OCI-M2 (cell line): ENCODE measurements around the gene RBM41.
"Not testable (repeated sequence)": the region's sequence is repeated elsewhere in the genome, so short reads cannot be mapped to it uniquely, and the experiment has no call there.

Experiments used
- DNase-seq: peaks from one replicate; lab custom pipeline; 2025; ENCODE audit not compliant: unreplicated experiment; lab: John Stamatoyannopoulos, UW

RBM41 gene

DNA sequence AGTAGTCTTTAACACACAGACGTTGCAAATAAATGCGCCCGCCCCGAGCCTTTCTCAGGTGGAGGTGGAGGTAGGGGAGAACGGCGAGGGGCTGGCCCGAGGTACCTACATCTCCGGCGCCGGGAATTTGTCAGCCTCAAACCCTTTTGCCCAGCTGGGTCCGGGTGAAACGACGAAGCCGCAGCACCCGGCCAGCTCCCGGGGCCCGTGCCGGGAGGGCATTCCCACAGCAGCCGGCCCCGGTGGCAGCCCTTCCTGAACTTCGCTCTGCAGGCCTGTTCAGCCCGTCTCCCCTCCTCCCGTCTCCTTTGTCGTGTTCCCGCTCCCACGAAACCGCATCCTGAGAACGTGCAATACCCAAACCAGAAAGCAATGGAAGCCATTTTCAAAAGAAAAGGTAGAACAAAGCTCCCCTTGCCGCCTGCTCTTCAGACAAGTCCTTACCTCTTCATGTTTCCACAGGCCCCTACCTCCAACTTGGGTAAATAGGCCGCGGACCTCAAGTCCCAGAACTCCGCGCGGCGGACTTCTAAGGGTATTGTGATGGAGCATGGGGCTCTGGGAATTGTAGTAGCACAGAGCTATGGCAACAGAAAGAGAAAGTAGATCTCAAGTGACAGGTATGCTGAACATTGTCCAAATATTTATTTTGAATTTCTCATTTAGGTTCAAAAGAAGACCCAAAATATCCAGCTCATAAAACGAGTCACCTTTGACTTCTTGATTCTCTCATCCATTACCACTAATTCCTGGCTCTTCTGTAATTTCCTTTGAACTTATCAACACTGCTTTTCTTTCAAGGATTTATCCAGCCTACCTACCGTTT lies at the start of gene RBM41:
Gene RBM41 (minus strand): TSS at position 501 of the 826 bp plus-strand sequence. CDS start 49 bp downstream, at position 452.
- no peak for DNase-seq

DNA sequence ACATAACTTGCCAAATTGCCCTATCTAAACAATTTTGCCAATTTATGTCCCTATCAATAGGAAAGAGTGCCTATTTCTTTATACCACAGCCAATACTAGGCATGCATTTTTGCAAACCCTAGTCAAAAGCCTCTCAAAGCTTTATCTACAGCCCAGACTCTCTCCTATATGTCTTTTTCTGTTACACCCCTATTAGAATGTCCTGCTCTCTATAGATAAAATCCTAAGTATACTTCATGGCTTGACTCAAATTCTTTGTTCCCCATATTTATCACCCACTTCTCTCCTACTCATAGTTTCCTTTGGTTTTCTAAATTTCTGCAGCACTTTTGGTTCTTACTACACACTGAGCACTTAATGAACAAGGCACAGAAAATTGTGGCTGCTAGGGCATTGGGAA lies 49.6 kb upstream of the RBM41 start:
- no peak for DNase-seq

DNA sequence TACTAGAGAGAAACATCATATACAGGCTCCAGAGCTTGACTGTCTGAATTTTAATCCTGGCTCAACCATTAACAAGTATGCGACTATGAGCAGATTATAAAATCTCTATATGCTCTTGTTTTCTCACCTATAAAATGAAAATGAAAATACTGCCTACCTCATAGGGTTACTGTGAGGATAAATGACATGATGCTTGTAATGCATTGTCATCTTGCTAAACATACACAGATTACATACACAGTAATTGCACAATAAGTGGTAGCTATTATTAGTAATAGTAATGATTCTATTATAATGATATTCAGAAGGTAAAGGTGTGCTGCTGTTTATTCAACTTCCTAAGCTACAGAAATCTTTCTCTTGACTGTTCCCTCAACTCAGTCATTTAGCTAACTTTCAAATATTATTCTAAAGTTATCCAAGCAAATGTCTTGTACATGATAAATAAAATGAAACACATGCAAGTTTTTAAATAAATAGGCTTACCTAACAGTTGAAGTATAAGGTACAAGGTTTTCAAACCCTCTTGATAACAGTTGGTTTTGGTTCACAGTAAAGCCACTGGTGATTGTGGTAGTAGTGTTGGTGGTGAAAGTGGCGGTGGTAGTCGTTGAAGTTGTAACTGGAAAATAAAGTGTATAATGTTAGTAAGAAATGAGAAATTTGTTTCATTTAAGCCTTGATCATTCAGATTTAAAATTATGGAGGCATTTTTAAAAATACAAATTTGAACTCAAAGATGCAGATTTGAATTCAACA lies 48.7 kb upstream of the RBM41 start:
- DNase-seq: no peak

DNA sequence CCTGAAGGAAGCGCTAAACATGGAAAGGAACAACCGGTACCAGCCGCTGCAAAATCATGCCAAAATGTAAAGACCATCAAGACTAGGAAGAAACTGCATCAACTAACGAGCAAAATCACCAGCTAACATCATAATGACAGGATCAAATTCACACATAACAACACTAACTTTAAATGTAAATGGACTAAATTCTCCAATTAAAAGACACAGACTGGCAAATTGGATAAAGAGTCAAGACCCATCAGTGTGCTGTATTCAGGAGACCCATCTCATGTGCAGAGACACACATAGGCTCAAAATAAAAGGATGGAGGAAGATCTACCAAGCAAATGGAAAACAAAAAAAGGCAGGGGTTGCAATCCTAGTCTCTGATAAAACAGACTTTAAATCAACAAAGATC lies 39.0 kb upstream of the RBM41 start:
- DNase-seq: not testable (repeated sequence)

DNA sequence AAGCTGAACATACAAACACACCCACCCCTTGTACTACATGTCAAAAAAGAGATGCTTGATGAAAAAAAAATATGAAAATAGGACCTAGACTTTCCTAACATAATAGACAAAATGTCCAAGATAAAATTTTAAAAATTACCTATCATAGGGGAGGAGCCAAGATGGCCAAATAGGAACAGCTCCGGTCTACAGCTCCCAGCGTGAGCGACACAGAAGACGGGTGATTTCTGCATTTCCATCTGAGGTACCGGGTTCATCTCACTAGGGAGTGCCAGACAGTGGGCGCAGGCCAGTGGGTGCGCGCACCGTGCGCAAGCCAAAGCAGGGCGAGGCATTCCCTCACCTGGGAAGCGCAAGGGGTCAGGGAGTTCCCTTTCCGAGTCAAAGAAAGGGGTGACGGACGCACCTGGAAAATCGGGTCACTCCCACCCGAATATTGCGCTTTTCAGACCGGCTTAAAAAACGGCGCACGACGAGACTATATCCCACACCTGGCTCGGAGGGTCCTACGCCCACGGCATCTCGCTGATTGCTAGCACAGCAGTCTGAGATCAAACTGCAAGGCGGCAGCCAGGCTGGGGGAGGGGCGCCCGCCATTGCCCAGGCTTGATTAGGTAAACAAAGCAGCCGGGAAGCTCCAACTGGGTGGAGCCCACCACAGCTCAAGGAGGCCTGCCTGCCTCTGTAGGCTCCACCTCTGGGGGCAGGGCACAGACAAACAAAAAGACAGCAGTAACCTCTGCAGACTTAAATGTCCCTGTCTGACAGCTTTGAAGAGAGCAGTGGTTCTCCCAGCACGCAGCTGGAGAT lies 37.2 kb upstream of the RBM41 start:
- DNase-seq: not testable (repeated sequence)

DNA sequence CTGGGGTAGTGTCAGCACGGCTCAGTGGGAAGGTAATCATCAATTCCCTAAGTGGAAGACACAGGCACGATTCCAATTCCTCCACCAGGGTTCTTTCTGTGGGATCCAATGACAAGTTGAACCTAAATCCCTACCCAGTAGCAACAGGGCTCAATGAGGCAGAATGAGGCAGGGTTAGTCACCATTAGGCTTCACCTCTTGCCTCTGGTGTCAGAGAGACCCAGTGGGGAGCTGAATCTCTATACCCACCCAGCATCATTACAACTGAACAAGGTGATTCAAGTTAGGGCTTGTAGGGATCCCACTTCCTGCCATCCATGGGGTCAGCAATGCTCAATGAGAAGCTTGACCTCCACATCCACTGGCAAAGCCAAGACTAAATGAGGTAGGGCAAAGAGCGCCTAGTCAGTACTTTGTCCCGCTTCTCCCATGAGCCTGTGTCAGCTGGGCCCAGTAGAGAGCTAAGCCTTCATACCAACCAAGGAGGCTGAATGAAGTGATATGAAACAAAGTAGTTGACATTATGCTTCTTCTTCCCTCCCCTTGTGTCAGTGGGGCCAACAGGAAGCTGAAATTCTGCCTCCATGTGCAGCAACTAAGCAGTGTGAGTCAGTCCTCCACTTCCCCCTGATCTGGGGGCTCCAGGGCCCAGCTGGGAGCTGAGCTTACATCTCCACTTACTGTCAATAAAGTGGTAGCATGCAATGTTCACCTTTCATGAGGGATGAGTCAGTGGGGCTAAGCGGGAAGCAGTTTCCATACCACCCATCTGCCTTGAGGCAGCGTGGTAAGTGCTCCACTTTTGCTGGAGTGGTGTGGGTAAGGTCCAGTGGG lies 36.4 kb upstream of the RBM41 start:
- DNase-seq: no peak

DNA sequence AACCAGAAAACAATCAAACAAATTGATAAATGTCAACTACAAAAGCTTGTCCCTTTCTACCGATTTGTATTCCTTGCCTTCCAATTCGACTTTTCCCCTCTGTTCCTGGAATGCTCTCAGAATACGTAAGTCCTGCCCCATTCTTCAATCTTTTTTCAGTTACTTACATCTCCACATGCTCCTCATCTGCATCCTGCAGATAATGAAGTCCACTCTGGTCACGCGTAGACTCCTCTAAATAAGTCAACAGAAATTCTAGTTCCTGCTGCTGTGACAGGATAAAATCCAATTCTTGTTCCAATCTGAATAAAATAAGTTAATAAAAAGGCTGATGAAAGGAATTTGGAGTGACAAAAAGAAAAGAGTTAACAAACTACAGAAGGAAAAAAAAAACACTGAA lies 34.4 kb upstream of the RBM41 start:
- DNase-seq: no peak

DNA sequence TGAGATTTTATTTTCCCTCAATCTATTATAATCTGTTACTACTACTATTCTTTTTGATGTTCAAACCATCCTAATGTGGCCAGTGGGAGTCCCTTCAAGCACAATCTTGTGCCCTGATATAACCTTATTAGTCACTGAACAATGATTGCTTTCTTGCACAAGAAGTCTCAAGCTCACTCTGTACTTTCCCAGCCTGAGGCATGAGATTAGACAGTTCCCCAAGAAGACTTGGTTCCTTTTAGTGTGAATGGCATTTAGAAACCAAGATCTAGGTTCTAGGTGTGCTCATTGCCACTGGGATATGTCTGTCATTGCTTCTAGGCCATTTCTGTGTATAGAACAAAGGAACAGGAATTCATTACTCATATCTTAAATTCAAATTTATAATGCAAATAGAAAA lies 28.0 kb upstream of the RBM41 start:
- no peak for DNase-seq

DNA sequence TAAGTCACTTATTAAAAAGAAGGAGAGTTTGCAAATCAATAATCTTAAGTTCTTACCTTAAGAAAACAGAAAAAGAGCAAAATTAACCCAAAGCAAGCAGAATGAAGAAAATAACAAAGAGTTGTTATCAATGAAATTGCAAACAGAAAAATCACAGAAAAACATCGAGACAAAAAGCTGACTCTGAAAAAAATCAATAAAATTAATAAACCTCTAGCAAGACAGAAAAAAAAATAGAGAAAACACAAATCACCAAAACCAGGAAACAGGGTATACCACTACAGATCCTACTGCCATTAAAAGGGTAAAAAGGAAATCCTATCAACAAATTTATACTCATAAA lies 17.3 kb upstream of the RBM41 start:
- no peak for DNase-seq

DNA sequence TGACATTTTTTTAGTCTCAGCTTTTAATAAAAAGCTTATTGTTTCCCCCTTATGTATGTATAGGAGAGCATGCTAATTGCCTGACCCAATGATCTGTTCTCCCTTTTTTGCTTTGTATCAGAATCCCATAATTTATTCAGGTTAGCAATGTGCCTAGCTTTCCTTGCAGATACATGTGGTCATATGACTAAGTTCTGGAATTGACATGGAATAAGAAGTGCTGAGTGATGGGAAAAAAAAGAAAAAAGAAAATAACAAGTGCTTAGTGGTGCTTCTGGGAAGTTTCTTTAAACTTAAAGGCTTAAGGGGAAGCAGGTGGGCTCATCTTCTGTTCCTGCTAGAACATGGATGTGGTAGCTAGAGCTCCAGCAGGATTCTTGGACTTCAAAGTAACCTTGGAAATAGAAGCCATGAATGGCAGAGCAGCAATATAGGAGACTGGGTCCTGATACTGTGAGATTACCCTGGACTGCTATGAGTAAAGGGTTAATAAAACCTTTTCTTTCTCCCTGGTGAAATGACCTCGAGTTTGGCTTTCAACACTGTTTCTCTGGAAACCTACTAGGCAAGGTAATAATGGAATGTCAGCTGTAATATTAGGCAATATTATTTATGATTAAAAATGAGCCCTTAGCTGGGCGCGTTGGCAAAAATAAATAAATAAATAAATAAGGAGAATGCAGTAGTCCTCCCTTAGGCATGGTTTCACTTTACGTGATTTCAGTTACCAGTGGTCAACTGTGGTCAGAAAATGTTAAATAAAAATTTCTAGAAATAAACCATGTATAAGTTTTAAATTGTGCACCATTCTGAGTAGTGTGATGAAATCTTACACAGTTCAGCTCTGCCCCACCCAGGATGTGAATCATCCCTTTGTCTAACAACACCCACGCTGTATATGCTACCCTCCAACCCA lies 16.7 kb upstream of the RBM41 start:
- no peak for DNase-seq

DNA sequence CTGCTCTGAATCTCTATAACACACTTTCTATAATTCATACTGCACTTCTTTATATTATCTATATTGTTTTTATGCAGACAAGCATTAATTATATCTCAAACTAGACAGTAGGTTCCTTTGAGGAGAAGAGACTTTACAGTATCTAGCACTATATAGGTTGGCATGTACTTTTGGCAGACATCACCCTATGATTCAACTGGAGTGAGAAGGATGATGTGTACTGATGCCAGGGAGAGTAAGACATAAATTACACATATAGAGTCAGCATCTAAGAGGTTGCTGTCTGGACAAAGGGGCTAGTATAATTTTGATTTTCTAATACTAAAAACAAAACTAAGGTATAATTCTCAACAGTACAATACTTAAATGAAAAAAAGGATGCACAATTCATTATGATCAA lies 5.1 kb upstream of the RBM41 start:
- DNase-seq: no peak

DNA sequence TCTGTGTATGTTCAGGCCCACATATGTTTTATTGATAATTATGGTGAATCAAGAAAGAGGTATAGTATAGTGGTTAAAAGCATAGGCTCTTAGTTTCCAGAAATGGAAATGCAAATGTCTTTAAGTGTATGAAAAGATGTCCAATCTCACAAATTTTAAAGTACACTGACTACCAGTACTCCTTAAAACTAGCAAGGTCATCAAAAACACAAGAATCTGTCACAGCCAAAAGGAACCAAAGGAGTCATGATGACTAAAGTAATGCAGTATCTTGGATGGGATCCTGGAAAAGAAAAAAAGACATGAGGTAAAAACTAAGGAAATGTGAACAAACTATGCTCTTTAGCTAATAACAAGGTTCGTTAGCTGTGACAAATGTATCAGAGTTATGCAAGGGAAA lies 661 bp upstream of the RBM41 start:
- no peak for DNase-seq

DNA sequence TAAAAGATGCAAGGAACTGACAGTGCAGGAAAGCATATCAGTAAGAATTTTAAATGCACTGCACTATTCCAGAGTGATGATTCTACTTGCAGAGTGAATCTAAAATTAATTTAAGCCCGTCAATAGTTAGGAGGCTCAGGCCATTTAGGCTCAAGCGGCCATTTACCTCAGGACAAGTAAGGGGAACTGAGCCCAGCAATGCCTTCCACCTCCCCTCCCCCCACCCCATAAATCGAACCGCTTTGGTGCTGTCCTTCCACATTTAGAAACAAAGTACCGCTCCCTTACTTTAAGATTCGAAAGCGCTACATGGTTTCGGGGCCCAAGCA lies 665 bp downstream of the RBM41 start:
- no peak for DNase-seq

DNA sequence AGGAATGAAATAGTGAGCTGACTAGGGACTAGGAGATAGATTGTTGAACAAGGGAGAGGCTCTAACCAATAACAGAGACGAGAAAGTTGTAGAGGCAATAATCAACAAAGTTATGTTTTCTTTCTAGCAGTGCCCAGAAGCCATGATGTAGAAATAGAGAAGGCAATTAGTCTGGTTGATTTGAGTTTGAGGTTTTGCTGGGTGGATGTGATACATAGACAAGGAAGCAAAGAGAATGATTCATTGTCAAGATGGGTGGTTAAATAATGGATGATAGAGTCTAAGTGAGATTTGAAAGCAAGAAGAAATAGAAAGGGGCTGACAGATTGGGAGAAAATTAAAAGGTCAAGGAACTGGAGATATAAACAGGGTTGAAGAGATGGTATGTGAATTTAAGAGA lies 11.2 kb downstream of the RBM41 start:
- DNase-seq: no peak

DNA sequence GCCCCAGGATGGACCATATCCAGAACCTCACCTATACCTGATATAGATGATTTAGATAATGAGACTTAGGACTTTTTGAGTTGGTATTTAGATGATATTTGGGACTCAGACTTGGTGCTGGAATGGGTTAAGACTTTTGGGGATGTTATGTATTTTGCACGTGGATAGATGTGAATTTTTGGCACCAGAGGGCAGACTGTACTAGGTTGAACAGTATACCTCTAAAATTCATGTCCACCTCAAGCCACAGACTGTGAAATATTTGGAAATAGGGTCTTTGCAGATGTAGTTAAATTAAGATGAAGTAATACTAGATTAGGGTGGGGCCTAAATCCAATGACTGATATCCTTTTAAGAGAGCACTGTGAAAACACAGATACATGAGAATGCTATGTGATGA lies 15.6 kb downstream of the RBM41 start:
- no peak for DNase-seq

DNA sequence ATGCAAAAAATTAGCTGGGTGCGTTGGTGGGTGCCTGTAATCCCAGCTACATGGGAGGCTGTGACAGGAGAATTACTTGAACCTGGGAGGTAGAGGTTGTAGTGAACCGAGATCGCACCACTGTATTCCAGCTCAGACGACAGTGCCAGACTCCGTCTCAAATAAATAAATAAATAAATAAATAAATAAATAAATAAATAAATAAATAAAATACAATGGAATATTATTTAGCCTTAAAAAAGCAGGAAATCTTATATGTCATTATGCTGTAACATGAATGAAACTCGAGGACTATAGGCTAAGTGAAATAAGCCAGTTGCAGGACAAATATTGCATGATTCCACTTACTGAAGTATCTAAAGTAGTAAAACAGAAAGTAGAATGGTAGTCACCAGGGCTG lies 42.5 kb downstream of the RBM41 start:
- no peak for DNase-seq

DNA sequence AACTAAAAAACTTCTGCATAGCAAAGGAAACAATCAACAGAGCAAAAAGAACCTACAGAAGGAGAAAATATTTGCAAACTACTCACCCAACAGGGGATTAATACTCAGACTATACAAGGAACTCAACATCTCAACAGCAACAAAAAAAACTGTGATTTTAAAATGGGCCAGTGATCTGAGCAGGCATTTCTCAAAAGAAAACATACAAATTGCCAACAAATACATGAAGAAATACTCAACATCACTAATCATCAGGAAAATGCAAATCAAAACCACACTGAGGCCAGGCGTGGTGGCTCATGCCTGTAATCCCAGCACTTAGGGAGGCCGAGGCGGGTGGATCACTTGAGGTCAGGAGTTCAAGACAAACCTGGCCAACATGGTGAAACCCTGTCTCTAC lies 60.9 kb downstream of the RBM41 start:
- not testable (repeated sequence) for DNase-seq

DNA sequence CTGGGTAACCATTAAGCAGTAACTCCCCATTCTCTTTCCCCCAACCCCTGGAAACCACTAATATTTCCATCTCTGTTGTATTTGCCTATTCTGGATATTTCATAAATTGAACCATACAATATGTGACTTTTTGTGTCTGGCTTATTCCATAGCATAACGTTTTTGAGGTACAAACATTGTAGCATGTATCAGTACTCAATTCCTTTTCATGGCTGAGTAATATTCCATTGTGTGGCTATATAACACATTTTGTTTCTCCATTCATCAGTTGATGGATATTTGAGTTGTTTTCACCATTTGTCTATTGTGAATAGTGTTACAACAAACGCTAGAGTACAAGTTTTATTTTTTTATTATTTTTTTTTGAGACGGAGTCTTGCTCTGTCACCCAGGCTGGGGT lies 63.6 kb downstream of the RBM41 start:
- no peak for DNase-seq

DNA sequence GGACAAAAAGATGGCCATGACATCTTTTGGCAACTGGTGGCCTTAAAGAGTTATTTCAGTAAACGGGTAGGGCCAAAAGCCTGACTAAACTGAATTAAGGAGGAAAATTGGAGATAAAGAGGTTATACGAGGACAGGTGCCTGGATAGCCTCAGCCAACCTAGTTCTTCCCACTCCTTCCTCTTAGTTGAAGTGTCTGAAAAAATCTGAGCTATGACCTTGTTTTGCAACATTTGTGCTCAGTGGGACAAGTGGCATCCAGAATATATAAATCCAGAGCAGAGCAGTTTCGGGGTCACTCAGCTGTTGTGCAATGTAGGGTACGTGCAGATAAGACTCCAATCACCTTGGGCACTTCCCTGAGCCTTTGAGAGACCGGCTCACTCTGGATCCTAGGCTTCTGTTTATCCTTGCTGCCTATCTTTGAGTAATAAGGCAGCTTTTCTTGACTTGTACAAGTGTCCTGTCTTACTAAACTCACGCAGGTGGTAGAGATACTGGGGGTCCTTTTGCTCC lies 68.4 kb downstream of the RBM41 start:
- no peak for DNase-seq

DNA sequence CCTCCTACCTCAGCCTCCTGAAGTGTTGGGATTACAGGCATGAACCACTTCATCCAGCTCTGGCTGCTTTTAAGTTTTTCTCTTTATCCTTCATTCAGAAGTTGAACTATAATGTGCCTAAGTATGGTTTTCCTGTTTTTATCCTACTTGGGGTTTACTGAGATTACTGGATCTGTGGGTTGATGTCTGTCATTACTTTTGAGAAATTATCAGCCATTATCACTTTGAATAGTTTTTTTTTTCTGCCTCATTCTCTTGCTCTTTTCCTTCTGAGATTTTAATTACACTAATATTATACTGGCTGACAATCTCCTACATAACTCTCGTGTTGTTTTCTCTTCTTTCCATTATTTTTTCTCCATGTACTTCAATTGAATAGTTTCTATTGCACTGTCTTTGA lies 71.0 kb downstream of the RBM41 start:
- DNase-seq: no peak
